Ishikawa (cell line): ENCODE results near the gene GFPT1.

Experiments used
- CEBPB ChIP-seq: IDR thresholded peaks from 2 replicates; pipeline ENCODE4 v1.6.1; 2012
- CREB1 ChIP-seq: IDR thresholded peaks from 2 replicates; pipeline ENCODE4 v1.6.1; 2012; ENCODE audit warnings: low read depth
- EGR1 ChIP-seq: IDR thresholded peaks from 2 replicates; pipeline ENCODE4 v1.6.1; 2012
- EP300 ChIP-seq: IDR thresholded peaks from 2 replicates; pipeline ENCODE4 v1.6.1; 2012; ENCODE audit warnings: borderline replicate concordance
- FOXM1 ChIP-seq: IDR thresholded peaks from 2 replicates; pipeline ENCODE4 v1.6.1; 2012; ENCODE audit warnings: low read depth, borderline replicate concordance
- MAX ChIP-seq: IDR thresholded peaks from 2 replicates; pipeline ENCODE4 v1.6.1; 2012
- NFIC ChIP-seq: IDR thresholded peaks from 2 replicates; pipeline ENCODE4 v1.6.1; 2012
- RAD21 ChIP-seq: IDR thresholded peaks from 2 replicates; pipeline ENCODE4 v1.6.1; 2012; ENCODE audit warnings: low read depth
- TAF1 ChIP-seq: IDR thresholded peaks from 2 replicates; pipeline ENCODE4 v1.6.1; 2012; ENCODE audit warnings: low read depth, mild to moderate bottlenecking
- TCF12 ChIP-seq: IDR thresholded peaks from 2 replicates; pipeline ENCODE4 v1.6.1; 2012; ENCODE audit warnings: low read depth
- TEAD4 ChIP-seq: IDR thresholded peaks from 2 replicates; pipeline ENCODE4 v1.6.1; 2012
- YY1 ChIP-seq: IDR thresholded peaks from 2 replicates; pipeline ENCODE4 v1.6.1; 2012; ENCODE audit warnings: low read depth
- ZBTB7A ChIP-seq: IDR thresholded peaks from 2 replicates; pipeline ENCODE4 v1.6.1; 2012; ENCODE audit warnings: low read depth
- TF ChIP-seq, protein P1 (sequence below): IDR thresholded peaks from 2 replicates; pipeline ENCODE4 v1.6.1; 2012; ENCODE audit warnings: low read depth, mild to moderate bottlenecking
- TF ChIP-seq, protein P2 (sequence below): IDR thresholded peaks from 2 replicates; pipeline ENCODE4 v1.6.1; 2012

The GFPT1 gene

GRCh38 chr2:69275490-69275889 lies 111.5 kb downstream of the GFPT1 start:
- TF ChIP-seq YY1: no peak
- TF ChIP-seq NFIC: no peak
- no peak for TF ChIP-seq EP300
- TF ChIP-seq MAX: no peak
- TF ChIP-seq, protein P1, sequence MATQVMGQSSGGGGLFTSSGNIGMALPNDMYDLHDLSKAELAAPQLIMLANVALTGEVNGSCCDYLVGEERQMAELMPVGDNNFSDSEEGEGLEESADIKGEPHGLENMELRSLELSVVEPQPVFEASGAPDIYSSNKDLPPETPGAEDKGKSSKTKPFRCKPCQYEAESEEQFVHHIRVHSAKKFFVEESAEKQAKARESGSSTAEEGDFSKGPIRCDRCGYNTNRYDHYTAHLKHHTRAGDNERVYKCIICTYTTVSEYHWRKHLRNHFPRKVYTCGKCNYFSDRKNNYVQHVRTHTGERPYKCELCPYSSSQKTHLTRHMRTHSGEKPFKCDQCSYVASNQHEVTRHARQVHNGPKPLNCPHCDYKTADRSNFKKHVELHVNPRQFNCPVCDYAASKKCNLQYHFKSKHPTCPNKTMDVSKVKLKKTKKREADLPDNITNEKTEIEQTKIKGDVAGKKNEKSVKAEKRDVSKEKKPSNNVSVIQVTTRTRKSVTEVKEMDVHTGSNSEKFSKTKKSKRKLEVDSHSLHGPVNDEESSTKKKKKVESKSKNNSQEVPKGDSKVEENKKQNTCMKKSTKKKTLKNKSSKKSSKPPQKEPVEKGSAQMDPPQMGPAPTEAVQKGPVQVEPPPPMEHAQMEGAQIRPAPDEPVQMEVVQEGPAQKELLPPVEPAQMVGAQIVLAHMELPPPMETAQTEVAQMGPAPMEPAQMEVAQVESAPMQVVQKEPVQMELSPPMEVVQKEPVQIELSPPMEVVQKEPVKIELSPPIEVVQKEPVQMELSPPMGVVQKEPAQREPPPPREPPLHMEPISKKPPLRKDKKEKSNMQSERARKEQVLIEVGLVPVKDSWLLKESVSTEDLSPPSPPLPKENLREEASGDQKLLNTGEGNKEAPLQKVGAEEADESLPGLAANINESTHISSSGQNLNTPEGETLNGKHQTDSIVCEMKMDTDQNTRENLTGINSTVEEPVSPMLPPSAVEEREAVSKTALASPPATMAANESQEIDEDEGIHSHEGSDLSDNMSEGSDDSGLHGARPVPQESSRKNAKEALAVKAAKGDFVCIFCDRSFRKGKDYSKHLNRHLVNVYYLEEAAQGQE: no peak
- TF ChIP-seq TCF12: no peak
- TF ChIP-seq ZBTB7A: no peak
- TF ChIP-seq TEAD4: no peak
- no peak for TF ChIP-seq TAF1
- TF ChIP-seq, protein P2, sequence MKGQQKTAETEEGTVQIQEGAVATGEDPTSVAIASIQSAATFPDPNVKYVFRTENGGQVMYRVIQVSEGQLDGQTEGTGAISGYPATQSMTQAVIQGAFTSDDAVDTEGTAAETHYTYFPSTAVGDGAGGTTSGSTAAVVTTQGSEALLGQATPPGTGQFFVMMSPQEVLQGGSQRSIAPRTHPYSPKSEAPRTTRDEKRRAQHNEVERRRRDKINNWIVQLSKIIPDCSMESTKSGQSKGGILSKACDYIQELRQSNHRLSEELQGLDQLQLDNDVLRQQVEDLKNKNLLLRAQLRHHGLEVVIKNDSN: no peak
- no peak for TF ChIP-seq FOXM1
- no peak for TF ChIP-seq RAD21
- TF ChIP-seq CEBPB: no peak
- TF ChIP-seq EGR1: no peak

DNA sequence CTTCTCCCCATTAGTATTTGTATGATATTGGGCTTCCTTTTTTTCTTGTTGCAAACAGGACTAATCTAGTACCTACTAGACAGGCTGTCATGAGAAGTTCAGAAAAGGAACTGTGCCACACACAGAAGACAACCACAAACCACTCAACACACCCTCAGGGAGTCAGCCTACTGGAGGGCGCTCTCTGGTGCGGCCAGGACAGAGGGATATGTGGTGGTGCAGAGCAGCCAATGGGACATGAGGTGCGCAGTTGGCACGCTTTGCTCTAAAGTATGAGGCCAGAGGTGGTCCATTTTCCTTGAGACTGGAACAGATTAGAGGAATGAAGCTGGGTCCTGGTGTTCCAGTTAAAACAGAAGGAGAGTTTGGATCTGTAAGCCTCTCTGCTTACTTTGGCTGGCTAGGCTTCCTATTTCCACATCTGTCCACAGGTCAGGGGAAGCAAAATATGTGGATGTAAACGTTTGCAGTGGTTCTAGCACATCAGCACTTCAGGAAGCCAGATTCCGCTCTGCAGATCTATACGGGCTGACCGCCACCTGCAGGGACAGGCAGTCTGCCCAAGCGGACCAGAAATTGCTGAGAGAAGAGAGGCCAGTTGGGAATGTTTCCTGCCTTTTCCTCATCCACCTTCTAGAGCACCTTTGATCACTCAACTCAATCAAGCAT lies 114.1 kb downstream of the GFPT1 start:
- TF ChIP-seq TEAD4 (no peak), TCF12 (no peak), EGR1 (no peak), NFIC (no peak), FOXM1 (no peak), YY1 (no peak), MAX (no peak), EP300 (no peak), RAD21 (no peak; the same call in 1 of the 2 replicates), CEBPB (no peak), ZBTB7A (no peak), CREB1 (no peak), TAF1 (no peak)
- TF ChIP-seq, protein P2: no peak
- TF ChIP-seq, protein P1: no peak

DNA sequence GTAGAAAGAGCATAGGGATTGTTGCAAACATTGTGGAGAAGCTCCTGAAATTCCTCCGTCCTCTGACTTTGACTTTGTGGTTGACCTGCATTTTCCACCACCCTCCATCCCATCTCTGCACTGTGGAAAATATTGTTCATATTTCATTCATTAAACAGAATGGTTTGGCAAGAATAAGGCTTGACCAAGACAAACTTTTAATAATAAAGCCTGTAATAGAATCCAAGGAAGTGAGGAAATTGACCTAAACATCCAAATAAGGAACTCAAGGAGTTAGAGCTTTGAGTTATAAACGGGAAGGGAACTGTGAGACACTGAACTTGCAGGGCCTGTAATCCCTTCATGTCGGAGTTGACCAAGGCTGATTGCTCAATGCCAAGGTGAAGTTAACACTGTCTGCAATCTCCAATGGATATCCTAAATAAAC lies 115.2 kb downstream of the GFPT1 start:
- TF ChIP-seq TCF12: no peak
